Endothelial cell of umbilical vein (primary cell): Measurements from ENCODE around the gene DSG3. TPM values are rescaled to one million over a fixed set of nuclear protein-coding genes. Genes with fewer than 3 reads are reported as not detected.

Experiments used
- BruUV-seq: library from RNA; stranded (reverse); fragments of 400-500 nt; replicated peaks from 2 replicates; lab custom pipeline; 2021; lab: Mats Ljungman, UMichigan
- CTCF ChIA-PET: fragments of 300-600, 350-600 bp; sonication (Branson Sonifier 250); formaldehyde crosslinking; loops from one replicate; lab custom pipeline; 2021; ENCODE audit warnings: antibody characterized with exemption, inconsistent platforms; lab: Charles Lee
- POLR2A ChIA-PET: fragments of 300-600, 350-600 bp; sonication (Branson Sonifier 250); formaldehyde crosslinking; loops from one replicate; lab custom pipeline; 2021; ENCODE audit warnings: antibody characterized with exemption, inconsistent platforms; lab: Charles Lee
- DNase-seq: peaks from one replicate; pipeline ENCODE4 v3.0.0-alpha.2; 2011; ENCODE audit warnings: low read depth, low spot score
- FAIRE-seq: peaks from 2 replicates; lab custom pipeline; 2011; peaks lifted over from hg19 to GRCh38; lab: Jason Lieb, UNC
- H2AFZ ChIP-seq: 2 replicates; pipeline ENCODE4 v1.6.0; 2012; ENCODE audit warnings: low read depth, low read length, control low read depth, inconsistent platforms
- H3K27ac ChIP-seq: 2 replicates; pipeline ENCODE4 v1.5.1; 2011; ENCODE audit warnings: low read depth, mild to moderate bottlenecking, control low read depth, low read length, moderate library complexity; ENCODE audit not compliant: insufficient read depth
- H3K27me3 ChIP-seq, 2 experiments: 2 replicates each; pipeline versions ENCODE4 v1.6.0 to v1.6.1; 2011; ENCODE audit warnings: low read length in 2 of 2, mixed read lengths in 1 of 2; ENCODE audit not compliant: control insufficient read depth in 2 of 2, insufficient read depth in 2 of 2
- H3K36me3 ChIP-seq, 2 experiments: 2 replicates in 1 of 2; 3 replicates in 1 of 2; pipeline ENCODE4 v1.5.1; 2011; ENCODE audit warnings: low read length in 2 of 2, mild to moderate bottlenecking in 1 of 2, moderate library complexity in 1 of 2; ENCODE audit not compliant: control insufficient read depth in 2 of 2, insufficient read depth in 2 of 2; ENCODE audit errors: extremely low read depth in 1 of 2
- H3K4me1 ChIP-seq: 3 replicates; pipeline ENCODE4 v1.5.1; 2011; ENCODE audit warnings: mild to moderate bottlenecking, low read length; ENCODE audit not compliant: control insufficient read depth, insufficient read depth; ENCODE audit errors: extremely low read depth
- H3K4me2 ChIP-seq: 2 replicates; pipeline ENCODE4 v1.6.1; 2011; ENCODE audit warnings: low read length, control low read depth, mixed read lengths; ENCODE audit not compliant: insufficient read depth
- H3K4me3 ChIP-seq, 3 experiments: fragments of 200-600 bp in 1 of 3; sonication (generic), shearing (Covaris generic) in 1 of 3; replicated peaks in 1 of 3; 2 replicates each; pipeline ENCODE4 v1.5.1; 2011 to 2016; ENCODE audit warnings: control low read depth in 3 of 3, low read length in 3 of 3, mild to moderate bottlenecking in 2 of 3, inconsistent platforms in 1 of 3, low read depth in 1 of 3, moderate library complexity in 1 of 3; ENCODE audit not compliant: insufficient read depth in 1 of 3
- H3K79me2 ChIP-seq: 2 replicates; pipeline ENCODE4 v1.6.0; 2012; ENCODE audit warnings: low read length, inconsistent platforms; ENCODE audit not compliant: control insufficient read depth, insufficient read depth
- H3K9ac ChIP-seq: replicated peaks from 2 replicates; pipeline ENCODE3; 2011; ENCODE audit warnings: low read length, control low read depth; ENCODE audit not compliant: insufficient read depth; ENCODE audit errors: extremely low read depth
- H3K9me1 ChIP-seq: replicated peaks from 3 replicates; pipeline ENCODE4 v1.6.0; 2011; ENCODE audit warnings: mild to moderate bottlenecking, low read length; ENCODE audit not compliant: control insufficient read depth, insufficient read depth; ENCODE audit errors: extremely low read depth
- H3K9me3 ChIP-seq: replicated peaks from 2 replicates; pipeline ENCODE4 v1.5.1; 2012; ENCODE audit warnings: low read length, inconsistent platforms; ENCODE audit not compliant: control insufficient read depth, insufficient read depth
- H4K20me1 ChIP-seq: replicated peaks from 2 replicates; pipeline ENCODE3; 2011; ENCODE audit warnings: mild to moderate bottlenecking, low read length; ENCODE audit not compliant: control insufficient read depth, insufficient read depth; ENCODE audit errors: extremely low read depth
- GATA2 ChIP-seq: IDR thresholded peaks from 2 replicates; pipeline ENCODE4 v1.7.0; 2011; ENCODE audit warnings: low read depth, mild to moderate bottlenecking, moderate library complexity, mixed read lengths, low read length; ENCODE audit not compliant: insufficient read length, insufficient read depth
- JUN ChIP-seq: IDR thresholded peaks from 2 replicates; pipeline ENCODE4 v1.6.1; 2011; ENCODE audit warnings: borderline replicate concordance, low read depth; ENCODE audit not compliant: insufficient read length, insufficient read depth
- MYC ChIP-seq: IDR thresholded peaks from one replicate; pipeline ENCODE4 v1.6.1; 2011; ENCODE audit warnings: mild to moderate bottlenecking, low read depth, low read length
- POLR2A ChIP-seq: IDR thresholded peaks from 2 replicates; pipeline ENCODE4 v1.6.1; 2012; ENCODE audit warnings: low read depth, mild to moderate bottlenecking, control low read depth, low read length
- POLR2AphosphoS5 ChIP-seq: IDR thresholded peaks from 2 replicates; pipeline ENCODE4 v1.6.1; 2012; ENCODE audit warnings: low read depth, mild to moderate bottlenecking, control low read depth, low read length, moderate library complexity; ENCODE audit not compliant: insufficient read depth
- dilution Hi-C: fragments of 300-500 bp; cut with MboI; formaldehyde crosslinking; loops from one replicate; pipeline ENCODE4 v1.15.0; 2019; ENCODE audit warnings: low sequenced_read_pairs; ENCODE audit not compliant: extremely low pct_ligation_motif_present
- intact Hi-C: fragments of 100-400 bp; cut with micrococcal nuclease; formaldehyde crosslinking; loops from one replicate; pipeline ENCODE4 v1.10.0; 2022
- polyA plus RNA-seq, 4 experiments: library from polyadenylated mRNA; depleted of rRNA in 3 of 4; stranded (reverse) in 3 of 4; unstranded in 1 of 4; fragments of >200 nt; gene quantifications; 2 replicates each; pipeline versions ENCODE4 v1.2.1 to v1.2.3, GENCODE V29; 2011 to 2012; ENCODE audit warnings: missing spikeins in 1 of 4
- total RNA-seq: library from RNA; stranded (reverse); gene quantifications from 2 replicates; pipeline ENCODE4 v1.2.3, GENCODE V29; 2021
- TF ChIP-seq, protein P1 (sequence below), 2 donors: IDR thresholded peaks; 1 replicate in 1 of 2; 2 replicates in 1 of 2; pipeline ENCODE4 v1.5.1; 2011; ENCODE audit warnings: low read length in 2 of 2, mild to moderate bottlenecking in 2 of 2, moderate library complexity in 2 of 2, control low read depth in 1 of 2, inconsistent platforms in 1 of 2, low read depth in 1 of 2; ENCODE audit not compliant: insufficient read depth in 1 of 2; ENCODE audit errors: extremely low read depth in 1 of 2
- TF ChIP-seq, protein P2 (sequence below): IDR thresholded peaks from 2 replicates; pipeline ENCODE4 v1.6.1; 2011; ENCODE audit not compliant: insufficient read depth, insufficient read length

Gene DSG3
- total and polyA plus RNA-seq, 2 donors (not counting 3 experiments of a cell fraction or from before 2014, with no cell fraction given) = 0.07 TPM; not detected in 1

DNA sequence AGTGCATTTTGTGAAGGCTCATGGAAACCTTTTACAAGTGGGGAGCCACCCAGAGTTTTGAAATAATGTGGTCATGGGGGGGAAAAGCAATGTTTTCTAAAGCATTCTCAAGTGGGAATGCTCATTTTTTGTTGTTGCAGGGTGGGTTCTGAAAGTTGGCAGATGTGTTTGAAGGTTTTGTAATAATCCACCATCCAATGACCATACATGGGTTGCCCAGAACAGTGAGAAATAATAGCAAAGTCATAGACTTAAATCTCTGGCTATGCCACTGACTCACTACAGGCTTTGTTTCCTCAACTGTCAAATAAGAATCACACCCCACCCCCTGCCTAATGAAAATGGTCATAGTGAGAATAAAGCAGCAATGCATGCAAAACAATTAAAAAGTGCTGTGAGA lies 2.9 kb downstream of the DSG3 start:
- dilution Hi-C loops (no loop called here), intact Hi-C loops (no loop called here)
- FAIRE-seq = no peak
- no peaks in the 10 kb centered on the region for H3K9me1 ChIP-seq
- H3K9ac ChIP-seq = no peak overlapping the region
- TF ChIP-seq POLR2A = no peak
- TF ChIP-seq, protein P1, sequence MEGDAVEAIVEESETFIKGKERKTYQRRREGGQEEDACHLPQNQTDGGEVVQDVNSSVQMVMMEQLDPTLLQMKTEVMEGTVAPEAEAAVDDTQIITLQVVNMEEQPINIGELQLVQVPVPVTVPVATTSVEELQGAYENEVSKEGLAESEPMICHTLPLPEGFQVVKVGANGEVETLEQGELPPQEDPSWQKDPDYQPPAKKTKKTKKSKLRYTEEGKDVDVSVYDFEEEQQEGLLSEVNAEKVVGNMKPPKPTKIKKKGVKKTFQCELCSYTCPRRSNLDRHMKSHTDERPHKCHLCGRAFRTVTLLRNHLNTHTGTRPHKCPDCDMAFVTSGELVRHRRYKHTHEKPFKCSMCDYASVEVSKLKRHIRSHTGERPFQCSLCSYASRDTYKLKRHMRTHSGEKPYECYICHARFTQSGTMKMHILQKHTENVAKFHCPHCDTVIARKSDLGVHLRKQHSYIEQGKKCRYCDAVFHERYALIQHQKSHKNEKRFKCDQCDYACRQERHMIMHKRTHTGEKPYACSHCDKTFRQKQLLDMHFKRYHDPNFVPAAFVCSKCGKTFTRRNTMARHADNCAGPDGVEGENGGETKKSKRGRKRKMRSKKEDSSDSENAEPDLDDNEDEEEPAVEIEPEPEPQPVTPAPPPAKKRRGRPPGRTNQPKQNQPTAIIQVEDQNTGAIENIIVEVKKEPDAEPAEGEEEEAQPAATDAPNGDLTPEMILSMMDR (IDR thresholded peaks at IDR 0.05; ENCODE audit: extremely low read depth in 1 of 2, insufficient read depth in 1 of 2, low read depth in 1 of 2, low read length in 2 of 2) = no peak
- TF ChIP-seq POLR2AphosphoS5 = no peak
- TF ChIP-seq, protein P2, sequence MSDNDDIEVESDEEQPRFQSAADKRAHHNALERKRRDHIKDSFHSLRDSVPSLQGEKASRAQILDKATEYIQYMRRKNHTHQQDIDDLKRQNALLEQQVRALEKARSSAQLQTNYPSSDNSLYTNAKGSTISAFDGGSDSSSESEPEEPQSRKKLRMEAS = no peak
- no peak for TF ChIP-seq MYC
- TF ChIP-seq GATA2 = no peak
- no peak for TF ChIP-seq JUN
- ChIA-PET POLR2A (no interaction called here), CTCF (no interaction called here)
- no peak overlapping the region for H3K4me3 ChIP-seq
- no peak for DNase-seq
- no peaks in the 10 kb centered on the region for H3K79me2 ChIP-seq
- H2AFZ ChIP-seq = no peak overlapping the region
- H3K9me3 ChIP-seq = no peaks in the 10 kb centered on the region
- no peak overlapping the region for H3K4me2 ChIP-seq
- H3K36me3 ChIP-seq = no peaks in the 10 kb centered on the region
- H3K4me1 ChIP-seq = no peaks in the 10 kb centered on the region
- no TSS peak for BruUV-seq
- H3K27me3 ChIP-seq = no peaks in the 10 kb centered on the region
- H3K27ac ChIP-seq = no peak overlapping the region
- no peaks in the 10 kb centered on the region for H4K20me1 ChIP-seq
